ENCODE results near the gene RBM48.
"Not testable (repeated sequence)": the region's sequence is repeated elsewhere in the genome, so short reads cannot be mapped to it uniquely, and the experiment has no call there.

RBM48 gene

DNA sequence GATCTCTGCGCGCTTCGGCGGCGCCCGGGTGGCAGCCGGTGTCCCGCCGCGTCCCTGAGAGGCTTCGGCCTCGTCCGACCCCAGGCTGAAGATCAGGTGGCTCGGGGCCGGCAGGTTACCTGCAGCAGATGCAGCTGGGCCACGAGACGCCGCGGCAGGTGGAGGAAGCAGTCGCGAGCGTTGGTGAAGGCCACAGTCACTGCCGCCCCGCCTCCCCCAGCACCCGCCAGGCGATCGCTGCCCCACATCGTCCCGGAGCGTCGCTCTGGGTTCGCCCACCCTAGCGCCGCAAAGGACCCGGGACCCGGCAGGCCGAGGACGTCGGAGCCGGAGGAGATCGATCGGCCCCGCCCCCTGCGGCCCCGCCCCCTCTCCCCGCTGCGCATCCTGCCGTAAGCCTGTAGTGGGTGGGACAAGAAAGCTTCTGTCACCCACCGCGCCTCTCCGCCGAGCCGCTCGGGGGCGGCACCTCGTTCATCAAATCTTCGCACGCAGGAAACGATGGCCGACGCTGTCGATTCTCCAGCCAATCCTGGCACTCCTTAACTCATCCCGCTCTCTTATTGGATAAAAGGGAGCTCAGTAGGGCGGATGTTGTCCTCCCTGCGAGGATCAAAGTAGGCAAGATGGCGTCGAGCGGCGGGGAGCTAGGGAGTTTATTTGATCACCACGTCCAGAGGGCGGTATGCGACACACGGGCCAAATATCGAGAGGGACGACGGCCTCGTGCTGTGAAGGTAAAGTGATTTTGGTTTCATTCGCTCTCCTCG lies at the start of gene RBM48, which contains the start of gene PEX1:
TSS of gene RBM48 (plus strand) at position 608 of the 770 bp plus-strand sequence. CDS start at position 627, 19 bp downstream.
TSS of gene PEX1 (minus strand) at position 333 of the 770 bp plus-strand sequence. CDS start at position 248, 85 bp downstream.
- peak; percentile 94 for DNase-seq

DNA sequence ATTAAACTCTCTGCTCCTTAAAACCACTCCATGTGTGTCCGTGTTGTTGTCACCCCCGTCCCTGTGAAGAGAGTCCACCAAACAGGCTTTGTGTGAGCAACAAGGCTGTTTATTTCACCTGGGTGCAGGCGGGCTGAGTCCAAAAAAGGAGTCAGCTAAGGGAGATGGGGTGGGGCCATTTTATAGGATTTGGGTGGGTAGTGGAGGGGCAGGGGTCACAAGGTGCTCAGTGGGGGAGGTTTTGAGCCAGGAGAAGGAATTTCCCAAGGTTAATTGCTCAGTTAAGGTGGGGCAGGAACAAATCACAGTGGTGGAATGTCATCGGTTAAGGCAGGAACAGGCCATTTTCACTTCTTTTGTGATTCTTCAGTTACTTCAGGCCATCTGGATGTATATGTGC lies 49.4 kb upstream of the RBM48 start:
- not testable (repeated sequence) for DNase-seq

DNA sequence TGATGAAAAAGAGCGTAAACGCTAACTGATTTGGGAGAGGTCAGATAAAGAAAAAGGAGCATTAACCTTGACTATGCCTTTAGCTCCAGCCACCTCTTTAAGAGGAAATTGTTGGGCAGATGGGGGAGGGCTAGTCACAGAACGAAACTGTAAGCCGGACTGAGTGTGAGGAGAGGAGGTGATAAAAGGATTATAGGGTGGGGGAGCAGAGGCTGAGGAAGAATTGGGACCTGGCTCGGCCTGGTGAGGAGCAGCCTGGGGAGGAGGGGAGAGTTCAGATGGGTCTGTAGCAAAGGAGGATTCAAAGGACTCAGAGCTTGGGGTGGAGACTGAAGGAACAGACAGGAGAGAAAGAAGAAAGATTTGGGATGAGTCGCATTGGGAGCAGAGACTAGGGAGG lies 45.0 kb upstream of the RBM48 start:
- not testable (repeated sequence) for DNase-seq

DNA sequence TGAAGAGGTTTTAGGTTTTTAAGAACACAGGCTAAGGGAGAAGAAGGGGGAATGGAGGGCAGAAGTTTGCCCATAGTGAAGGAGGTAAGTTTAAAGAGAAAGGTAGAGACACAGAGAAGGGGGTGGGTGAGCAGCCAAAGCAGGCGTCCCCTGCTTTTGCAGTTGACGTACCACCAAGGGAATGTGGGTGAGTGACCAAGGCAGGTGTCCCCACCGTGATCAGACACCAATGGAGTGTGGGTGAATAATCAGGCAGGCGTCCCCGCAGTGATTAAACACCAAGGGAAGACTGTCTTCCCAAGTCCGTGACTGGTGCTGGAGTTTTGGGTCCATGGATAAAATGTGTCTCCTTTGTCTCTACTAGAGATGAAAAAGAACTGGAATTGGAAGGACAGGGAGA lies 44.4 kb upstream of the RBM48 start:
- not testable (repeated sequence) for DNase-seq

DNA sequence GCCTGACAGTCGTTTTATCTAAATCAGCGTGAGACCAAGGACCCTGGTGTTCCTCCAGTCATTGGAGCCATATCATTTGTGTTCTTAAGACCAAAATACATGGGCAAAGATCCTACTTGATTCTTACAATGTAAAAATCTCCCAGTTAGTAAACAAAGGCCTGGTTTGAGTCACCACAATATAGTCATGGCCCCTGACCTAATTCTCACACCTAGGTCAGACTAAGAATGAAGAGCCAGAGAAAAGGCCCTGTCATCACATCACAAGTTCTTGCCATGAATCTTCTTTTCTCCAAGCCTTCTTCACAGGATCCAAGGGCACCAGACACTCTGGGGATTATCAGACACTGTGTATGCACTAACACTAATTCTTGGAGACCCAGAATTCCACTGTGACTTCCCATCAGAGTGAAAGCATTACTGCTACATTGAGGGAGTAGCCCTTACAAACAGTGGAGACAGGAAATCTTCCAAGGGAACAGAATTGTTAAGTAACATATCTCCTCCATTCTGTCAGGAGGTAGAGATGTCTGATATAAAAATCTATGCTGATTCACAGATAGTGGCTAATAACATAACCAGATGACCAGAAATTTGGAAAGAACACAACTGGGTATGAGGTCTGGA lies 43.2 kb upstream of the RBM48 start:
- no peak for DNase-seq

DNA sequence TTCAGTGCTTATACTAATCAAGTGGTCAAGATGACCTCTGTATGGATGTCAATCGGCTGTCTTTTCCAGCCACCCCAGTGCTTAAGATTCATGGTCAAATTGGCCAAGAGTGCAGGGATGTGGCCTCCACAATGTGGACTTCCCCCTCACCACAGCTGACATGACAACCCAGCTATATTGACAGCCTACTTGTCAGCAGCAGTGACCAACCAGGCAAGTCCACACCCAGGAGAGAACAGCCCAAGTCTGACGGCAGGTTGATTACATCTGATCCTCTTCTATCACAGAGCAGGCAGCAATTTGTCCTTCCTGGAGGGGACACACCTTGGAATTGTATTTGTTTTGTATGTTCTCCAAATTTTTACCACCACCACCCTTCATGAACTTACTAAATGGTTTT lies 42.6 kb upstream of the RBM48 start:
- DNase-seq: no peak

DNA sequence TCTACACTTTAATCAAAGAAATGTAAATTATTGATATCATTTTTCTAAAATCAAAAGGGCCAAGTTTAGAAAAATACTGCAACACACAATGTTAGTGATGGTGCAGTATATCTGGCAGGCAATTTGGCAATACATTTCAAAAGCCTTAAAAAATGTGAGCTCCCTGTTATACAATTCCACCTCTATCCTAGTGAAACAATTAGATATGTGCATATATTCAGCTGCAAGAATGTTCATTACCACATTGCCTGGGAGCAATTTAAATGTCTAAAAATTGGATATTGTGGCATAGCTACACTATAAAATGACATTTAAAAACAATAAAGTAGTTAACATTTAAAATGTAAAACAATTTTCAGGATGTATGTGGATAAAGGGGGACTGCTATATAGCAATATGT lies 40.8 kb upstream of the RBM48 start:
- no peak for DNase-seq

DNA sequence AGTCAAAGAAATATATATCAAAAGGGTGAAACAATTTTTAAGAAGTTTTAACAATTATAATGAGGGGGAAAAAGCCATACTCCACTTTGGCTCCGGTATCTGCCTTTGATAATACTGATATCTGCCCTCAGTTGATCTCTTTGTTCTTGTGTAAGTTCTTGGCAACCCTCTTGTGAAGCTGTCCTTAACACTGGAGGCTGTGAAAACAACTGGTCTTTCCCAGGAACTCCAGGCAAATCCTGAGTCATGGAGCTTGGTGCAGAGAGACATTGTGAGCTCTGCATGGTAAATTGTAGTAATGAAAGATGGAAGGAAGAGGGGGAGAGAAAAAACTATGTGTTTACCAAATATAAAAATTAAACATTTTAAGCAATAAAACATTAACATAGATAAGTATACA lies 39.0 kb upstream of the RBM48 start:
- no peak for DNase-seq

DNA sequence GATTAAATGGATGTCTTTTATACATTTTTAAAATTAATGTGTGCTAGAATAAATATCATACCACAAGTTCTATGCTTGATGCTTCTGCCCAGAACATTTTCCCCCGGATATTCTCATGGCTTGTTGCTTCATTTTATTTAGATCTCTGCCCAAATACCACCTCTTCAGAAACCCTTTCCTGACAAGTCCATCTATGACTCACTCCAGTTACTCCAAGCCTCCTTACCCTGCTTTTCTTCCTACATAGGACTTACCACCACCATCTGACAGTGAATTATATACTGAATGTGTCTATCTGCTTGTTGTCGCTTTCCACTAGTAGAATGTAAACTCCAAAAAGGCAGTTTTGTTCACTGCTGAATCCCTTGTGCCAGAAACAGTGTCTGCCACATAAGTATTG lies 31.7 kb upstream of the RBM48 start:
- DNase-seq: no peak

DNA sequence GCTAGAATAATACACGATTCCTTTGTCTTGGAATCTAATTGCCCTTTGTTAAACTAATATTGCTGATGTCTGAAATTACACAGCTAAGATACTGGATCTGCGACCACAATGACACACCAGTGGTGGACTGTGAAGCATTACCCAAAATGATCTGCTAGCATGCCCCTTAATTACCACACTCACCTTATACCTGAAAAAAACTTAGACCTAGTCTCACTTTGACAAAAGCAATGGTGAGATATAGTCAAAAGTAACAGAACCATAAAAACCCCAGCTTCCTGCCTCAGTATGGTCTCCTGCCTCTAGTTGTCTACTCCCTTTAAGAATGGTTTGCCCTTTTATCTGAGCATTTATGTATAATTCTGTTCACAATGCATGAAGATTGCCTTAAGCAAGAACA lies 30.0 kb upstream of the RBM48 start:
- DNase-seq: no peak

DNA sequence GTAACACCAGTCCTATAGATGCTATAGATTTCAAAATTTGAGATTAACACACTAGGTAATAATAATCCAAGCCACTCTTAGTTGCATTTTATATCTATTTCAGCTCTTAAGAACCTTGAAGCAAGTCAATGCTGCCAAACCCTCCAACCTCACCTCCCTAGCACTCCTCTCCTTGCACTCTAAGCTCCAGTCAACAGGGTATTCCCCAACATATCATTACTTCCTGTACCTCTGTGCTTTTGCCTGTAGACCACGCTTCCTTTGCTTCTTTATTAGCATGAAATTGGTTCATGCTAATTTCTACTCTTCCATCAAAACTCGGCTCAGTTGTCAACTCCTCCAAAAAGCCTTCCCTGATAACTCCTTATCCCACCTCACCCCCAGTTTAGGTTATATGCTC lies 24.8 kb upstream of the RBM48 start:
- DNase-seq: no peak

DNA sequence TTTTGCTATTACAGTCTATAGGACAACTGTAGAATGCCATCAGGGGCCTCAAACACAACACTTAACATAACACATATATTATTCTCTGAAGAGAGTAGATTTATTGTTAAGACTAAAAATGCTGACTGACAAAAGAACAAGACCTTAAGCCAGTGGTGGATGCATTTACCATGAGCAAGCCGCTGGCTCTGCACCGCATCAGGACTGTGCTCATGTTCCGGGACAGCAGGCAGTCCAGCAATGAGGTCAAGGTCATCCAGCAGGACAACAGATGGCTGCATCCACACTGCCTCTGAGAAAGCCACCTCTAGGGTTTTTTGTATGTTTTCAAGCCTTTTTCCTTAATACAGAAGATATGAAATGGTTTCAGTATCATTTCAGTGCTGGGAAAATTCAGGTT lies 24.0 kb upstream of the RBM48 start:
- no peak for DNase-seq

DNA sequence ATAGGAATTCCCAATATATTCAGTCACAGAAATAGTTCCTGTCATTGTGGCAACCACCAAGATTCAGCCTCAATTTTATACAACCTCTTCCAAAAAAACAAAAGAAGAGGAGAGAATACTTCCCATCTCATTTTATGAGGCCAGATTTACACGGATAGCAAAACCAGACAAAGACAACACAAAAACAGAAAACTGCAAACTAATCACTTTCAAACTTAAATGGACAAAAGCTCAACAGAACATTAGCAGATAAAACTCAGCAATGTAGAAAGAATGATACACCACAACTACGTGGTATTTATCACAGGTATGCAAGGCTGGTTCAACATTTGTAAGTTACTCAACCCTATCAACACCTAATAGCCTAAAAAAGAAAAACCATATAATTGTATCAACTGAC lies 22.2 kb upstream of the RBM48 start:
- DNase-seq: no peak

DNA sequence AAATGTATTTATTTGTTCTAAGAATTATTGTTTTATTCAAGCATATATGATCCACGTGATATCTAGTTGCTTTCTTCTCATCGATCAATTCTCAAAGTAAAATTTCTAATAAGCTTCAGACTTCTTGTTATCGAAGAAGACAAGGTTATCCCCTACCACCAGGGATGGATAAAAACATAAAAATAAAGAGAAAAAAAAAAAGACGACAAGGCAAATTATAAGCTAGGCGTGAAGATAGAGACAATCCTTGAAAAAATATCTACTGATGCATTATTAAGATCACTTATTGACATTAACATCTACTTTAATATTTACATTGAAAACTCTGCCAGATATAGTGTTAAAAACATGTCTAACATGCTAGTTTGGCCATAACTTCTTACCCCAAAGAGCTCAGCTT lies 19.6 kb upstream of the RBM48 start:
- DNase-seq: no peak

DNA sequence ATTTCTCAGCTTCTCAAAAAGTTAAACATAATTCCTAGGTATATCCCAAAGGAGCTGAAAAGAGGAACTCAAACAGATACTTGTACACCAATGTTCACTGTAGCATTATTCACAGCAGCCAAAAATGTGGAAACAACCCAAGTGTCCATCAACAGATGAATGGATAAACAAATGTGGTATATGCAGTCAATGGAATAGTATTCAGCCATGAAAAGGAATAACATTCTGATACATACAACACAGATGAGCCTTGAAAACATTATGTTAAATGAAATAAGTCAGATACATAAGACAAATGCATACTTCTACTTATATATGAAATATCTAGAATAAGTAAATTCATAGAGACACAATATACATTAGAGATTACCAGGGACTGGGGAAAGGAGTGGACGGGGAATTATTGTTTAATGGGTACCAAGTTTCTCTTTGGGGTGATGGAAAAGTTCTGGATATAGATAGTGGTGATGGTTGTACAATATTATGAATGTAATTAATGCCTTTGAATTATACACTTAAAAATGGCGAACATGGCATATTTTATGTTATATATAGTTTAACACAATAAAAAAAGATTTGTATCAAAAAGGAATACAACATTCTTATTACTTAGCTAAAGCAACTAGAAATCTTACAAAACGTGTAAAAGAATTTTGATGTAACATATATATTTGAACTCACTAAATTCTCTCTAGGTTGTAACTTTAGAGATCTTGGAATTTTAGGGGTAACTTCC lies 15.3 kb upstream of the RBM48 start:
- no peak for DNase-seq

DNA sequence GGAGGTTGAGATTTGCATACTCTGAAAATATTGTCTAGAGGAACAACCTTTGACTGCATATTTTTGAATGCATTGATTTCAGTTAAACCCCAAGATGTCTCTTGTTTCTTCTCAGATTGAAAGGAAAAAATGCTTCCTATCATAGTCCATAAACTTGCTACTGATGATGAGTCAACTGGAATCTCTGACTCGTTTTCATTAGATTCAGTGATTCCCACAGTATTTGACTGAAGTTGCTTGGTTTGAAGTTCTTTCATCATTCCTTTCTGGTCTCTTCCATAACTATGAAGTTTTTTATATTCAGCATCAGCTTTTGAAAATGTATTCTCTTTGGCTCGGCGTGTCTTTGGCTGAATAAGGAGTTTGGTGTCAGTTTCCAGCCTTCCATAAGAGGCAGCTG lies 11.0 kb upstream of the RBM48 start:
- DNase-seq: no peak

DNA sequence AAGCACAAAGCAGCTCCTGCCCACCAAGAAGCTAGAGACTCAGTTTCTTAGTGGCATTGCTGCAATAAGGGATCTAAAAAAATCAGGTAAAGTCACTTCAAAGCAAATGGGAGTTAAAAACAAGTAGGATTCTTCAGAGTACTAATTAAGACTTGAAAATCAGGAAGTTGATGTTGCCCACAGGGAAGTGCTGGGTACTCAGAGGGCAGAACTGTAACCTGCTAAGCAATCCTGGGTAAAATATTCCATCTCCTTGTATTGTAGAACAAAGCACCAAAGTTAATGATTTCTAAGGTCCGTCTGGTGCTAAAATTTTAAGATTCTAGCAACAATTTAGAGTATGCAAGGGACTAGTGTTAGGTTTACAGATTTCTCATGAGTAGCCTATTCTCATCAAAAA lies 8.6 kb upstream of the RBM48 start:
- no peak for DNase-seq

DNA sequence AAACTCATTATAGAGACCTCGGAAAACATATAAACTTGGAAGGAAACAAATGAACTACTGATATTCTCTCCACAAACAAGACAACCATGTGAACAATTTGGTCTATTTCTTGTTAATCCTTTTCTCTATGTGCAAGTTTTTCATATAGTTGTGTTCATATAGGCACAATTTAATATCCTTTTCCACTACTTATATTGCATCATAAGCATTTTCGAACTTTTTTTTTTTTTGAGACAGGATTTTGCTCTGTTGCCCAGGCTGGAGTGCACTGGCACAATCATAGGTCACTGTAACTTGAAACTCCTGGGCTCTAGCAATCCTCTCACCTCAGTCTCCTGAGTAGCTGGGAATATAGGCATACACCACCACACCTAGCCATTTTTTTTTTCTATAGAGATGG lies 5.5 kb upstream of the RBM48 start:
- DNase-seq: no peak

DNA sequence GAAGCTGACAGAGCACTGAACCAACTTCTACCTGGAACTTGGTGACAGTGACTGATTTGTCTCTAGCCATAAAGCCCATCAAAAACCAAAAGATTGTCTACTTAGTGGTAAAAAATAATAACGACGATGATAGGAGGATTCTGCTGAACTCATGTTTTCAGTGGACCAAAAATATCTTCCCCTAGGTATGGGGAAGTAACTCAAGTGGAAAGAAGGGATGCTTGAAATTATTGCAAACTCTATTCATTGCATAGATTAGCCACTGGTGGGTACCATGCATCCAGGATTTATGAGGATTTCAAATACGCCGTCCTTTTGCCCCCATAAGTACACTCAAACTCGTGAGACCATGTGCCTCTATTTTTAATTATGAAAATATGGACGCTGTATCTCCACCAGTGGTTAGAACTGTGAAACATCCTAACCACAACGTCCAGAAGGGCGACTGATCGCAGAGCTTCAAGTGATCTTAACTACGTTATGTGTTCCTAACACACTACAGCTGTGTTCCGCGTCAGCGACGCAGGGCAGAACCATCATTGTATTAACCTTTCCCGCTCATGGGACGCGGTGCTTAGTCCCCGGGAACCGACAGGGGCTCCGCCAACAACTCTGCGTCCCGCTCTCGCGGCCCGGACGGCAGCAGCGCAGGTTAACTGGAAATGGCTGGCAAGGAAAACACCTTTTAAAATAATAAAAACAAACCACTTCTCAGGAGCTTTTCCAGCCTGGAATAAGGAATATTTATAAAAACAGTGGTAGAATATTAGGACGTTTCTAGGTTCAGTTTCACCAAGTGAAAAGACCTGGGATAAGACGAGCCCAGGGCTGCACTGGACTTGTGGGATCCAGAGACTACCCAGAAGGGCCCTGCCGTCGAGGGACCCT lies 1.1 kb upstream of the RBM48 start:
- DNase-seq: peak; percentile 36

DNA sequence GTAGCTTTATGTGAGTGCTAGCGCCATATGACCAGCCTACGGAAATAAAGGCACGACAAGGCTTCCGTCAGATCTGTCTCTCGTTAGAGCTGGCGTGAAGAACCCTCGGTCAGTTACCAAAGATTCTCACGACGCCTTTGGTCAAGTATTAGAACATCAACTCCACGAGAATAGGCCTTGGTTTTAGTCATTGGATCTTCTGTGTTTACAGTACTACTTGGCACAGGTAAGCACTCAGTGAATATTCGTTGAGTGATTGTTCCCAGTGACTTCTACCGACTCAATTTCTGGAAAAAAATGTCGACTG lies 316 bp downstream of the RBM48 start:
- DNase-seq: no peak

DNA sequence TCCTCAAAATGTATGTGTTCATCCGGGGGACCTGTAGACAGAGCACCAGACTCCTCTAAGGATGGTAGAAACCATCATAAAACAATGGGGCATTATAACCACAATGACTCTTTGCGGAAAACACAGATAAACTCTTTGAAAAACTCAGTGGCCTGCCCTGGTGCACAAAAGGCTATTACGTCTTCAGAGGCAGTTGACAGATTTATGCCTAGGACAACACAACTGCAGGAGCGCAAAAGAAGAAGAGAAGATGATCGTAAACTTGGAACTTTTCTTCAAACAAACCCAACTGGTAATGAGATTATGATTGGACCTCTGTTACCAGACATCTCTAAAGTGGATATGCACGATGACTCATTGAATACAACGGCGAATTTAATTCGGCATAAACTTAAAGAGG lies 6.0 kb downstream of the RBM48 start:
- DNase-seq: no peak

DNA sequence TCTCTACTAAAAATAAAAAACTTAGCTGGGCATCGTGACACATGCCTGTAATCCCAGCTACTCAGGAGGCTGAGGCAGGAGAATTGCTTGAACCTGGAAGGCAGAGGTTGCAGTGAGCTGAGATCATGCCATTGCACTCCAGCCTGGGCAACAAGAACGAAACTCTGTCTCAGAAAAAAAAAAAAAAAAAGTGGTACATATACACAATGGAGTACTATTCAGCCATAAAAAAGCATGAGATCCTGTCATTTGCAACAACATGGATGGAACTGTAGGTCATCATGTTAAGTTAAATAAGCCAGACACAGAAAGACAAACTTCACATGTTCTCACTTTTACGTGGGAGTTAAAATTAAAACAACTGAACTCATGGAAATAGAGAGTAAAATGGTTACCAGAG lies 14.9 kb downstream of the RBM48 start:
- DNase-seq: not testable (repeated sequence)

DNA sequence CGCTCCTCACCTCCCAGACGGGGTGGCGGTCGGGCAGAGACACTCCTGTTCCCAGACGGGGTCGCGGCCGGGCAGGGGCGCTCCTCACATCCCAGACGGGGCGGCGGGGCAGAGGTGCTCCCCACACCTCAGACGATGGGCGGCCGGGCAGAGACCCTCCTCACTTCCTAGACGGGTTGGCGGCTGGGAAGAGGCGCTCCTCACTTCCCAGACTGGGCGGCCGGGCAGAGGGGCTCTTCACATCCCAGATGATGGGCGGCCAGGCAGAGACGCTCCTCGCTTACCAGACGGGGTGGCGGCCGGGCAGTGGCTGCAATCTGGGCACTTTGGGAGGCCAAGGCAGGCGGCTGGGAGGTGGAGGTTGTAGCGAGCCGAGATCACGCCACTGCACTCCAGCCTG lies 16.5 kb downstream of the RBM48 start:
- not testable (repeated sequence) for DNase-seq

All from NCI-H510A treated with DMSO at 0.1 percent for 48 hours (cell line).